K562 (cell line): ENCODE data around the gene OVCH2.

Experiments
- EGR1 ChIP-seq: fragments of 450-650 bp; conservative IDR thresholded peaks from 2 replicates; pipeline ENCODE4 v1.6.1; 2017; ENCODE audit warnings: mild to moderate bottlenecking
- HDAC6 ChIP-seq: IDR thresholded peaks from 2 replicates; pipeline ENCODE4 v1.6.1; 2012; ENCODE audit warnings: low read depth, mild to moderate bottlenecking, control low read depth, inconsistent platforms, low read length, moderate library complexity
- MYC ChIP-seq, 2 experiments: fragments of 250-450 bp in 1 of 2; sonication (Bioruptor Pico) in 1 of 2; IDR thresholded peaks; 2 replicates each; pipeline versions ENCODE4 v1.5.1 to v1.6.1; 2012 to 2021; ENCODE audit warnings: low read depth in 2 of 2, borderline replicate concordance in 1 of 2, improper control_type of control experiment in 1 of 2, low read length in 1 of 2, mild to moderate bottlenecking in 1 of 2, moderate library complexity in 1 of 2
- NCOR1 ChIP-seq: fragments of 450-650 bp; IDR thresholded peaks from 2 replicates; pipeline ENCODE4 v1.6.1; 2016; ENCODE audit warnings: mild to moderate bottlenecking, moderate library complexity
- RBM14 ChIP-seq: fragments of 200-400 bp; formaldehyde crosslinking; IDR thresholded peaks from 2 replicates; pipeline ENCODE4 v1.6.1; 2018; ENCODE audit warnings: low read depth, mild to moderate bottlenecking, low read length, moderate library complexity, borderline replicate concordance; ENCODE audit not compliant: insufficient read depth

DNA sequence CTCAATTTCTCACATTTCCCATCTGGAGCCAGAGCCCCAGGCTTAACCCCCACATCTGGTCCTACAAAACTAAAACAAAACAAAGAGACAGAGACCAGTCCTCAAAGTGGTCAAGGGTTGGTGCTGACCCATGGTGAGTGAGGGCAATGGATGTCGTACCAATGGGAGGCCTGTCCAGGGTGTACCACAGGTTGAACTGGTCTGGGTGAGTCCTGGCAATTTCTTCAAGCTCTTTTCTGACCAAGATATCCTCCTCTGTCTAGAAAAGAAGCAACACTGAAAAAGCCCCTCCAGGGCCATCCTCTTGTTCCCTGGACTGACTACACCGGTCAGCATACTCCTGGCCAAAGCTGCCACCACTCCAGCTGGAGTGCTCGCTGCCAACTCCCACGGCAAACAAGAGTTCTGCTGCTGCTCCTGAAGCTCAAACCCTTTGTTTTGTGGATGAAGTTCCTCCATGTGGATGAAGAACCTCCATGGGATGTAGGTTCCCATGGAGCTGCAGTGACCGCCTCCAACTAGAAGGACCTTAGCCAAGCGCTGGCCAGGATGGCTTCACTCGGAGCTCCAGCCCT is 39.9 kb downstream of the OVCH2 start:
- TF ChIP-seq NCOR1 (no peak), EGR1 (no peak), RBM14 (no peak), HDAC6 (no peak), MYC (IDR thresholded peaks at IDR 0.05; ENCODE audit: low read depth, low read length) (no peak), MYC (CRISPR knock-in tag; IDR thresholded peaks at IDR 0.05; ENCODE audit: borderline replicate concordance, low read depth) (no peak)
